Osteoblast (primary cell): ENCODE results near the gene RPL29. TPM values are rescaled to one million over a fixed set of nuclear protein-coding genes. Genes with fewer than 3 reads are reported as not detected.

Experiments
- DNase-seq: peaks from one replicate; pipeline ENCODE4 v3.0.0; 2011; ENCODE audit warnings: low spot score, mixed read lengths; ENCODE audit not compliant: insufficient read length; ENCODE audit errors: missing footprints
- H2AFZ ChIP-seq: 2 replicates; pipeline ENCODE4 v1.6.0; 2011; ENCODE audit warnings: mild to moderate bottlenecking, low read length
- H3K27ac ChIP-seq: 2 replicates; pipeline ENCODE4 v1.5.1; 2011; ENCODE audit warnings: mild to moderate bottlenecking, low read depth, low read length, moderate library complexity
- H3K27me3 ChIP-seq: 2 replicates; pipeline ENCODE4 v1.6.0; 2012; ENCODE audit warnings: mild to moderate bottlenecking, control low read depth, inconsistent platforms, low read length, moderate library complexity; ENCODE audit not compliant: insufficient read depth
- H3K36me3 ChIP-seq: 2 replicates; pipeline ENCODE4 v1.5.1; 2011; ENCODE audit warnings: mild to moderate bottlenecking, low read length, control low read depth, moderate library complexity; ENCODE audit not compliant: insufficient read depth
- H3K4me1 ChIP-seq: 2 replicates; pipeline ENCODE4 v1.5.1; 2011; ENCODE audit warnings: mild to moderate bottlenecking, low read length, control low read depth, moderate library complexity; ENCODE audit not compliant: insufficient read depth
- H3K4me2 ChIP-seq: 2 replicates; pipeline ENCODE4 v1.6.0; 2011; ENCODE audit warnings: mild to moderate bottlenecking, low read length; ENCODE audit not compliant: insufficient read depth
- H3K4me3 ChIP-seq: fragments of 200-600 bp; sonication (generic); 3 replicates; pipeline ENCODE4 v1.5.1; 2012; ENCODE audit warnings: mild to moderate bottlenecking, low read length, inconsistent platforms; ENCODE audit not compliant: insufficient read depth
- H3K79me2 ChIP-seq: 2 replicates; pipeline ENCODE4 v1.6.0; 2012; ENCODE audit warnings: mild to moderate bottlenecking, low read length, control low read depth, inconsistent platforms; ENCODE audit not compliant: insufficient read depth
- H3K9me3 ChIP-seq: 2 replicates; pipeline ENCODE4 v1.5.1; 2011; ENCODE audit warnings: low read depth, low read length, control low read depth
- H4K20me1 ChIP-seq: 2 replicates; pipeline ENCODE4 v1.6.0; 2012; ENCODE audit warnings: mild to moderate bottlenecking, low read length, control low read depth; ENCODE audit not compliant: insufficient read depth
- total RNA-seq: library from RNA; depleted of rRNA; stranded (reverse); fragments of >200 nt; gene quantifications from 2 replicates; pipeline ENCODE4 v1.2.3, GENCODE V29; 2012
- TF ChIP-seq, protein P1 (sequence below): IDR thresholded peaks from 2 replicates; pipeline ENCODE4 v1.5.1; 2011; ENCODE audit warnings: mild to moderate bottlenecking, low read depth, low read length, moderate library complexity; ENCODE audit errors: extremely low read depth

Gene RPL29
- total RNA-seq, 1 donor, result 862 TPM

DNA sequence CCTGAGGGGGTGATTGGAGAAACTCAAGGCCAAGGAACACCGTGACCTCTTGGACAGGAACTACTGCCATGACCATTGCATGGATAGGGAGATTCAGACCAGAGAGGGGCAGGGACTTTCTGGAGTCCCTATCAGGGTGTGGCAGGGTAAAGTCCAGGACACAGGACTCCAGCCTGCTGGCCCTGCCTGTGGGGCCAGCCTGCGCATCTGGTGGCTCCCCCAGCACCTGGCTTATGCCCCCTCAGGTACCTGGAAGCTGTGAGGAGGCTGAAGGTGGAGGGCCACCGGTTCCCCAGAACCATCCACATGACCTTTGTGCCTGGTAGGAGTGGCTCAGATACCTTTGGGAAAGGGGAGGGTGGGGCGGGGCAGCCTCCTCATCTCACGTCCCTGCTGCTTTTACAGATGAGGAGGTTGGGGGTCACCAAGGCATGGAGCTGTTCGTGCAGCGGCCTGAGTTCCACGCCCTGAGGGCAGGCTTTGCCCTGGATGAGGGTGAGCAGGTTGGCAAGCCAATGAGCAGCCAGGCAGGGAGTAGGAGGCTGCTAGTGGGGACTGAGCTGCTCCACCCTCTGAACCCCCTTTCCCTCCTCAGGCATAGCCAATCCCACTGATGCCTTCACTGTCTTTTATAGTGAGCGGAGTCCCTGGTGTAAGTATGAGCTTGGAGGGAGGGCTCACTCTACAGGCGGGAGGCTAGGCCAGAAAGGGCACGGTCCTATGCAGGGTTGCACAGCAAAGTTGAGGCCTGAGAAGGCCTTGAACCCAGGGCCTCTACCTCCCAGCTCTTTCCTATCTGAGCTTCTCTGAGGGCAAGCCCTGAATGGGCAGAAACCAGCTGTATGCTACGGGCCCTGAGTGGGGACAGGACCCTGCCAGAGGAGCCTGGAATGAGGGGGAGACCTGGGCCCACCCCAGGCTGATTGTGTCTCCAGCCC, 9.4 kb downstream of the RPL29 start:
- Histone ChIP-seq H3K27ac (no peak overlapping the region), H3K4me3 (no peak overlapping the region), H2AFZ (no peak overlapping the region), H3K27me3 (no peaks in the 10 kb centered on the region), H3K36me3 (peaks cover under 1% of the 10 kb centered on the region), H3K9me3 (no peaks in the 10 kb centered on the region), H4K20me1 (peaks cover 8% of the 10 kb centered on the region), H3K4me2 (no peak overlapping the region), H3K4me1 (peaks cover 22% of the 10 kb centered on the region), H3K79me2 (peaks cover 17% of the 10 kb centered on the region)
- TF ChIP-seq, protein P1, sequence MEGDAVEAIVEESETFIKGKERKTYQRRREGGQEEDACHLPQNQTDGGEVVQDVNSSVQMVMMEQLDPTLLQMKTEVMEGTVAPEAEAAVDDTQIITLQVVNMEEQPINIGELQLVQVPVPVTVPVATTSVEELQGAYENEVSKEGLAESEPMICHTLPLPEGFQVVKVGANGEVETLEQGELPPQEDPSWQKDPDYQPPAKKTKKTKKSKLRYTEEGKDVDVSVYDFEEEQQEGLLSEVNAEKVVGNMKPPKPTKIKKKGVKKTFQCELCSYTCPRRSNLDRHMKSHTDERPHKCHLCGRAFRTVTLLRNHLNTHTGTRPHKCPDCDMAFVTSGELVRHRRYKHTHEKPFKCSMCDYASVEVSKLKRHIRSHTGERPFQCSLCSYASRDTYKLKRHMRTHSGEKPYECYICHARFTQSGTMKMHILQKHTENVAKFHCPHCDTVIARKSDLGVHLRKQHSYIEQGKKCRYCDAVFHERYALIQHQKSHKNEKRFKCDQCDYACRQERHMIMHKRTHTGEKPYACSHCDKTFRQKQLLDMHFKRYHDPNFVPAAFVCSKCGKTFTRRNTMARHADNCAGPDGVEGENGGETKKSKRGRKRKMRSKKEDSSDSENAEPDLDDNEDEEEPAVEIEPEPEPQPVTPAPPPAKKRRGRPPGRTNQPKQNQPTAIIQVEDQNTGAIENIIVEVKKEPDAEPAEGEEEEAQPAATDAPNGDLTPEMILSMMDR, result no peak
- DNase-seq, result peak; percentile 79

DNA sequence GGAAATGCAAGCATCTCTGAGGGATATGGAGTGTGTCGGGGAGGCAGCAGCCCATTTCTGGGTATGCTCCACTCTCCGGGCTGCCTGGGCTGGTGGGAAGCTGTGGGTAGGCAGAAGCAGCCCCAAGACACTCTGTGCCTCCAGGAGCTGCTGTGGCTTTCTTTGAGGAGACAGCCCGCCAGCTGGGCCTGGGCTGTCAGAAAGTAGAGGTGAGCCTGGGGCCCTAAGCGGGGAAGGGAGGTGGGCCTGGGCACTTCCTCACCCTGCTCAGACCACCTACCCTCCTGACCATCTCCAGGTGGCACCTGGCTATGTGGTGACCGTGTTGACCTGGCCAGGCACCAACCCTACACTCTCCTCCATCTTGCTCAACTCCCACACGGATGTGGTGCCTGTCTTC, 10.6 kb downstream of the RPL29 start:
- peaks cover 24% of the 10 kb centered on the region for H3K79me2 ChIP-seq
- H3K27ac ChIP-seq, result no peak overlapping the region
- no peaks in the 10 kb centered on the region for H3K27me3 ChIP-seq
- H3K4me1 ChIP-seq, result peaks cover 22% of the 10 kb centered on the region
- no peaks in the 10 kb centered on the region for H3K36me3 ChIP-seq
- DNase-seq, result no peak
- H3K4me3 ChIP-seq, result no peak overlapping the region
- TF ChIP-seq, protein P1, result no peak
- no peaks in the 10 kb centered on the region for H3K9me3 ChIP-seq
- H2AFZ ChIP-seq, result no peak overlapping the region
- H3K4me2 ChIP-seq, result no peak overlapping the region
- peaks cover 10% of the 10 kb centered on the region for H4K20me1 ChIP-seq

GRCh38 chr3:51984269-51984647, 11.4 kb downstream of the RPL29 start:
- DNase-seq, result peak; percentile 85
- no peaks in the 10 kb centered on the region for H3K9me3 ChIP-seq
- H3K4me1 ChIP-seq, result peaks cover 22% of the 10 kb centered on the region
- no peaks in the 10 kb centered on the region for H3K36me3 ChIP-seq
- no peaks in the 10 kb centered on the region for H3K27me3 ChIP-seq
- H2AFZ ChIP-seq, result no peak overlapping the region
- peak overlapping the region; percentile 74 for H3K4me3 ChIP-seq
- peak overlapping the region; percentile 85 for H3K27ac ChIP-seq
- peaks cover 24% of the 10 kb centered on the region for H3K79me2 ChIP-seq
- peaks cover 6% of the 10 kb centered on the region for H4K20me1 ChIP-seq
- H3K4me2 ChIP-seq, result peak overlapping the region; percentile 99
- TF ChIP-seq, protein P1, result no peak

DNA sequence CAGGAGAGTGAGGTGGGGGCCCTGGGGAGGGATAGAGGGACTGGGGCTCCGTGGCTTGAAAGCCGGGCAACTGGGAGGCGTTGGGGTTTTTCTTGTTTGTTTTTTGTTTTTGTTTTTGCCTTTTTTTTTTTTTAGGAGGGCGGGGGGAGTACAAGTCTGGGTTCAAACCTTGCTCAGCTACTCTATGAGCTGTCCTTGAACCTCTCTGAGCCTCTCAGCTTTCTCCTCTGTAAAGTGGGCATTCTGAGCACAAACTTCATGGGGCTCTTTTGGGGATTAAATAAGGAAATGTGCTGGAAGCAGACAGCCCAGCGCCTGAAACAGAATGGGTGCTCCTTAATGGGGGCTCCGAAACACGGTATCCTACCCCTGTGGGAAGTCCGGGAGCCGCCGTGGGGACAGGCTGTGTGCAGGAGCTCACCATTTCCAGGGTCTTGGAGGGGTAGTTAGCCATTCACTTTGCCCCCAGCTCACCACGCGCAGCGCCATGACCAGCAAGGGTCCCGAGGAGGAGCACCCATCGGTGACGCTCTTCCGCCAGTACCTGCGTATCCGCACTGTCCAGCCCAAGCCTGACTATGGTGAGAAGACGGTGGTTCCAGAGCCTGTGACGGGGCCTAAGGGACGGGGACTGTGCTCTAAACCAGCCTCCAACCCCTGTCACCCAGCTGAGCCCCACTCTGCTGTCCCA, 12.0 kb downstream of the RPL29 start:
- Histone ChIP-seq H3K4me2 (peak overlapping the region; percentile 99), H3K4me1 (peaks cover 22% of the 10 kb centered on the region), H4K20me1 (peaks cover 6% of the 10 kb centered on the region), H3K79me2 (peaks cover 24% of the 10 kb centered on the region), H3K27me3 (no peaks in the 10 kb centered on the region), H3K36me3 (no peaks in the 10 kb centered on the region), H3K4me3 (peak overlapping the region; percentile 74), H3K9me3 (no peaks in the 10 kb centered on the region), H2AFZ (peak overlapping the region; percentile 95), H3K27ac (peak overlapping the region; percentile 85)
- DNase-seq, result no peak
- TF ChIP-seq, protein P1, result no peak
